ENCODE measurements around the gene NEGR1. TPM values are rescaled to one million over a fixed set of nuclear protein-coding genes. Genes with fewer than 3 reads are reported as not detected.

Gene NEGR1
- 0.13 and 0.26 TPM in 2 replicates for total RNA-seq

- DNase-seq (ENCODE audit: low read depth) (peak; percentile 59), FAIRE-seq (no peak)
- H3K4me3 ChIP-seq (ENCODE audit: low read depth, low read length): peak within 1 kb of the TSS; percentile 76
- peaks cover 5% of the 10 kb centered on the region for H3K27me3 ChIP-seq (ENCODE audit: control insufficient read depth, insufficient read depth, low read length)
- no peak for TF ChIP-seq CTCF (IDR thresholded peaks at IDR 0.05; ENCODE audit: insufficient read depth, low read length, severe bottlenecking)
- no peaks in the 10 kb centered on the region for H3K36me3 ChIP-seq (ENCODE audit: control insufficient read depth, insufficient read depth, low read length)
Measured at GRCh38 chr1:72282271-72283021, at the start of gene NEGR1. Gene NEGR1, minus strand, starts transcription at chr1:72282539.

- DNase-seq (ENCODE audit: low read depth) (no peak), FAIRE-seq (no peak)
- no peaks in the 10 kb centered on the region for H3K36me3 ChIP-seq (ENCODE audit: control insufficient read depth, insufficient read depth, low read length)
- H3K4me3 ChIP-seq (ENCODE audit: low read depth, low read length): no peak overlapping the region
- no peaks in the 10 kb centered on the region for H3K27me3 ChIP-seq (ENCODE audit: control insufficient read depth, insufficient read depth, low read length)
- TF ChIP-seq CTCF (IDR thresholded peaks at IDR 0.05; ENCODE audit: insufficient read depth, low read length, severe bottlenecking): no peak
Measured at GRCh38 chr1:72326494-72326893, 44.2 kb upstream of the NEGR1 start.

- Histone ChIP-seq H3K27me3 (ENCODE audit: control insufficient read depth, insufficient read depth, low read length) (no peaks in the 10 kb centered on the region), H3K4me3 (ENCODE audit: low read depth, low read length) (no peak overlapping the region), H3K36me3 (ENCODE audit: control insufficient read depth, insufficient read depth, low read length) (no peaks in the 10 kb centered on the region)
- FAIRE-seq: no peak
- DNase-seq (ENCODE audit: low read depth): no peak
- TF ChIP-seq CTCF (IDR thresholded peaks at IDR 0.05; ENCODE audit: insufficient read depth, low read length, severe bottlenecking): no peak
Measured at GRCh38 chr1:72324451-72324850, 42.1 kb upstream of the NEGR1 start.

GRCh38 chr1:72322910-72323309 lies 40.6 kb upstream of the NEGR1 start:
- H3K27me3 ChIP-seq (ENCODE audit: control insufficient read depth, insufficient read depth, low read length): no peaks in the 10 kb centered on the region
- no peak for TF ChIP-seq CTCF (IDR thresholded peaks at IDR 0.05; ENCODE audit: insufficient read depth, low read length, severe bottlenecking)

GRCh38 chr1:72296501-72296900 lies 14.2 kb upstream of the NEGR1 start:
- no peak for TF ChIP-seq CTCF (IDR thresholded peaks at IDR 0.05; ENCODE audit: insufficient read depth, low read length, severe bottlenecking)
- Histone ChIP-seq H3K27me3 (ENCODE audit: control insufficient read depth, insufficient read depth, low read length) (no peaks in the 10 kb centered on the region), H3K4me3 (ENCODE audit: low read depth, low read length) (no peak overlapping the region), H3K36me3 (ENCODE audit: control insufficient read depth, insufficient read depth, low read length) (no peaks in the 10 kb centered on the region)
- DNase-seq (ENCODE audit: low read depth) (no peak), FAIRE-seq (no peak)

More at GRCh38 chr1:72322910-72323309, 40.6 kb upstream of the NEGR1 start:
- no peak for FAIRE-seq
- Histone ChIP-seq H3K4me3 (ENCODE audit: low read depth, low read length) (no peak overlapping the region), H3K36me3 (ENCODE audit: control insufficient read depth, insufficient read depth, low read length) (no peaks in the 10 kb centered on the region)
- DNase-seq (ENCODE audit: low read depth): no peak

- Histone ChIP-seq H3K27me3 (ENCODE audit: control insufficient read depth, insufficient read depth, low read length) (no peaks in the 10 kb centered on the region), H3K36me3 (ENCODE audit: control insufficient read depth, insufficient read depth, low read length) (no peaks in the 10 kb centered on the region), H3K4me3 (ENCODE audit: low read depth, low read length) (no peak overlapping the region)
- no peak for TF ChIP-seq CTCF (IDR thresholded peaks at IDR 0.05; ENCODE audit: insufficient read depth, low read length, severe bottlenecking)
- FAIRE-seq: no peak
- no peak for DNase-seq (ENCODE audit: low read depth)
Measured at GRCh38 chr1:72288886-72289285, 6.5 kb upstream of the NEGR1 start.
